Effector memory CD8-positive, alpha-beta T cell (primary cell): Measurements from ENCODE around the gene HMGN3.

Experiments used
- ATAC-seq: fragments of 150-1000 bp; cut with Tn5 transposase; replicated peaks from 2 replicates; pipeline ENCODE4 v1.10.0; 2021; ENCODE audit warnings: mild to moderate bottlenecking, moderate library complexity
- DNase-seq, 3 experiments: peaks; one replicate each; pipeline ENCODE4 v3.0.0; 2021
- H3K27ac Mint-ChIP-seq, 2 donors: one replicate each; pipeline ENCODE4 v1.8.0; 2022; ENCODE audit warnings: mild to moderate bottlenecking in 2 of 2, mixed read lengths in 2 of 2, moderate library complexity in 2 of 2
- H3K27me3 Mint-ChIP-seq, 2 donors: one replicate each; pipeline ENCODE4 v1.8.0; 2022; ENCODE audit warnings: mixed read lengths in 2 of 2
- H3K36me3 Mint-ChIP-seq: one replicate; pipeline ENCODE4 v1.8.0; 2022; ENCODE audit warnings: mild to moderate bottlenecking, moderate library complexity, mixed read lengths; ENCODE audit not compliant: insufficient read depth
- H3K4me1 Mint-ChIP-seq, 2 donors: one replicate each; pipeline ENCODE4 v1.8.0; 2022; ENCODE audit warnings: low read depth in 2 of 2, mixed read lengths in 2 of 2
- H3K4me3 Mint-ChIP-seq, 2 donors: one replicate each; pipeline ENCODE4 v1.8.0; 2022; ENCODE audit warnings: mild to moderate bottlenecking in 2 of 2, mixed read lengths in 2 of 2, moderate library complexity in 2 of 2
- H3K9me3 Mint-ChIP-seq, 2 donors: one replicate each; pipeline ENCODE4 v1.8.0; 2022; ENCODE audit warnings: mixed read lengths in 2 of 2

Gene HMGN3

GRCh38 chr6:79188885-79189480, 45.5 kb downstream of the HMGN3 start:
- H3K36me3 Mint-ChIP-seq = no peaks in the 10 kb centered on the region
- H3K4me3 Mint-ChIP-seq = no peak overlapping the region
- DNase-seq (no peak), ATAC-seq (no peak)
- H3K27ac Mint-ChIP-seq = no peak overlapping the region
- H3K4me1 Mint-ChIP-seq = no peaks in the 10 kb centered on the region
- H3K9me3 Mint-ChIP-seq = peaks cover 0 to 11% of the 10 kb centered on the region in 2 donors
- H3K27me3 Mint-ChIP-seq = peaks cover 0 to 15% of the 10 kb centered on the region in 2 donors

- Mint-ChIP-seq H3K27ac (no peak overlapping the region), H3K4me3 (no peak overlapping the region), H3K36me3 (no peaks in the 10 kb centered on the region), H3K9me3 (peaks cover 0 to 11% of the 10 kb centered on the region in 2 donors), H3K27me3 (peaks cover 0 to 15% of the 10 kb centered on the region in 2 donors), H3K4me1 (no peaks in the 10 kb centered on the region)
- ATAC-seq (no peak), DNase-seq (no peak)
Observed at GRCh38 chr6:79188107-79188506, 46.4 kb downstream of the HMGN3 start.

- Mint-ChIP-seq H3K4me1 (no peaks in the 10 kb centered on the region), H3K4me3 (no peak overlapping the region), H3K27me3 (peaks cover 0 to 15% of the 10 kb centered on the region in 2 donors), H3K9me3 (peaks cover 0 to 8% of the 10 kb centered on the region in 2 donors), H3K36me3 (no peaks in the 10 kb centered on the region), H3K27ac (no peak overlapping the region)
- DNase-seq = no peak
- ATAC-seq = no peak
Observed at GRCh38 chr6:79186564-79186963, 47.9 kb downstream of the HMGN3 start.

- no peaks in the 10 kb centered on the region for H3K4me1 Mint-ChIP-seq
- ATAC-seq = no peak
- DNase-seq = no peak
- no peaks in the 10 kb centered on the region for H3K36me3 Mint-ChIP-seq
- peaks cover 0 to 15% of the 10 kb centered on the region in 2 donors for H3K27me3 Mint-ChIP-seq
- no peak overlapping the region for H3K4me3 Mint-ChIP-seq
- H3K9me3 Mint-ChIP-seq = no peaks in the 10 kb centered on the region
- H3K27ac Mint-ChIP-seq = no peak overlapping the region
Observed at GRCh38 chr6:79184641-79185040, 49.8 kb downstream of the HMGN3 start.

GRCh38 chr6:79184086-79184485, 50.4 kb downstream of the HMGN3 start:
- no peaks in the 10 kb centered on the region for H3K36me3 Mint-ChIP-seq
- H3K4me1 Mint-ChIP-seq = no peaks in the 10 kb centered on the region
- no peak overlapping the region for H3K4me3 Mint-ChIP-seq
- H3K27me3 Mint-ChIP-seq = peaks cover 0 to 15% of the 10 kb centered on the region in 2 donors
- H3K27ac Mint-ChIP-seq = no peak overlapping the region
- H3K9me3 Mint-ChIP-seq = no peaks in the 10 kb centered on the region
- ATAC-seq = no peak
- no peak for DNase-seq

GRCh38 chr6:79180052-79180451, 54.4 kb downstream of the HMGN3 start:
- ATAC-seq = no peak
- Mint-ChIP-seq H3K27me3 (peaks cover 0 to 7% of the 10 kb centered on the region in 2 donors), H3K27ac (no peak overlapping the region), H3K36me3 (no peaks in the 10 kb centered on the region), H3K4me3 (no peak overlapping the region), H3K4me1 (no peaks in the 10 kb centered on the region), H3K9me3 (no peaks in the 10 kb centered on the region)
- no peak for DNase-seq

GRCh38 chr6:79173378-79173777, 61.1 kb downstream of the HMGN3 start:
- DNase-seq = no peak
- Mint-ChIP-seq H3K36me3 (no peaks in the 10 kb centered on the region), H3K9me3 (no peaks in the 10 kb centered on the region), H3K27ac (no peak overlapping the region), H3K4me3 (no peak overlapping the region), H3K4me1 (no peaks in the 10 kb centered on the region), H3K27me3 (peaks cover 4 to 8% of the 10 kb centered on the region in 2 donors)
- ATAC-seq = no peak

GRCh38 chr6:79170959-79171358, 63.5 kb downstream of the HMGN3 start:
- Mint-ChIP-seq H3K27me3 (peaks cover 4 to 15% of the 10 kb centered on the region in 2 donors), H3K36me3 (no peaks in the 10 kb centered on the region), H3K9me3 (no peaks in the 10 kb centered on the region), H3K4me3 (no peak overlapping the region), H3K27ac (no peak overlapping the region), H3K4me1 (no peaks in the 10 kb centered on the region)
- DNase-seq (no peak), ATAC-seq (no peak)

- Mint-ChIP-seq H3K4me1 (no peaks in the 10 kb centered on the region), H3K9me3 (no peaks in the 10 kb centered on the region), H3K27me3 (peaks cover 4 to 15% of the 10 kb centered on the region in 2 donors), H3K4me3 (no peak overlapping the region), H3K36me3 (no peaks in the 10 kb centered on the region), H3K27ac (no peak overlapping the region)
- ATAC-seq (no peak), DNase-seq (no peak)
Observed at GRCh38 chr6:79170431-79170830, 64.1 kb downstream of the HMGN3 start.

GRCh38 chr6:79168695-79168980, 65.8 kb downstream of the HMGN3 start:
- DNase-seq (no peak), ATAC-seq (no peak)
- H3K4me1 Mint-ChIP-seq = no peaks in the 10 kb centered on the region
- peaks cover 4 to 15% of the 10 kb centered on the region in 2 donors for H3K27me3 Mint-ChIP-seq
- no peak overlapping the region for H3K4me3 Mint-ChIP-seq
- H3K36me3 Mint-ChIP-seq = no peaks in the 10 kb centered on the region
- no peaks in the 10 kb centered on the region for H3K9me3 Mint-ChIP-seq
- H3K27ac Mint-ChIP-seq = no peak overlapping the region

GRCh38 chr6:79167931-79168694, 66.4 kb downstream of the HMGN3 start:
- no peak for ATAC-seq
- no peak overlapping the region for H3K27ac Mint-ChIP-seq
- H3K9me3 Mint-ChIP-seq = no peaks in the 10 kb centered on the region
- DNase-seq = no peak
- H3K4me3 Mint-ChIP-seq = no peak overlapping the region
- no peaks in the 10 kb centered on the region for H3K36me3 Mint-ChIP-seq
- H3K4me1 Mint-ChIP-seq = no peaks in the 10 kb centered on the region
- H3K27me3 Mint-ChIP-seq = peaks cover 4 to 15% of the 10 kb centered on the region in 2 donors

- Mint-ChIP-seq H3K27me3 (peaks cover 10 to 27% of the 10 kb centered on the region in 2 donors), H3K36me3 (no peaks in the 10 kb centered on the region), H3K9me3 (no peaks in the 10 kb centered on the region), H3K27ac (no peak overlapping the region), H3K4me3 (no peak overlapping the region), H3K4me1 (no peaks in the 10 kb centered on the region)
- no peak for DNase-seq
- ATAC-seq = no peak
Observed at GRCh38 chr6:79159846-79160245, 74.6 kb downstream of the HMGN3 start.

GRCh38 chr6:79158856-79159516, 75.5 kb downstream of the HMGN3 start:
- Mint-ChIP-seq H3K4me1 (no peaks in the 10 kb centered on the region), H3K4me3 (no peak overlapping the region), H3K36me3 (no peaks in the 10 kb centered on the region), H3K27ac (no peak overlapping the region), H3K9me3 (no peaks in the 10 kb centered on the region), H3K27me3 (peaks cover 10 to 27% of the 10 kb centered on the region in 2 donors)
- DNase-seq = no peak
- ATAC-seq = no peak
